Liver (tissue), 2 donors: ENCODE results near the gene RASGRP3.

ENCODE experiments used
- TF ChIP-seq, protein P1 (sequence below): IDR thresholded peaks from 2 replicates; pipeline ENCODE4 v1.6.1; 2016; ENCODE audit warnings: antibody characterized with exemption
- TF ChIP-seq, protein P2 (sequence below): IDR thresholded peaks from 2 replicates; pipeline ENCODE4 v1.6.1; 2016; ENCODE audit warnings: antibody characterized with exemption
- donor health status: healthy.

DNA sequence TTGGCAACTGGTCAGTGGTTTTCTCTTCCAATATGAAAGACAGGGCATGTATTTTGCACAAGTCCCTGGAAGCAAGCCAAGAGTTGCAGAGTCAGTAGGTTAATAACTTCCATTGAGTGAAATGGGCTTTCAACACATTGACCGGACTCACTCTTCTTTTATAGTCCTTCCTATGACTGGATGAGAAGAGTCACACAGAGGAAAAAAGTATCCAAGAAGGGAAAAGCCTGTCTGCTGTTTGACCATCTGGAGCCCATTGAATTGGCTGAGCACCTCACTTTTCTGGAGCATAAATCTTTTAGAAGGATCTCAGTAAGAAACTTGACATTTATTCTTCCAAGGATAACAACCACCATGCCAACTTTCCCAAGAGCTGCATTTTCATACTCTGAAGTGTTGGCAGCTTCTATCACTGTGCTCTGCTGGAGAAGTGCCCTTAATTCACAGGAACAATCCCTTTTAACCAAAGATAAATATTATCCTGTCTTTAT, 45.4 kb downstream of the RASGRP3 start:
- TF ChIP-seq, protein P1, sequence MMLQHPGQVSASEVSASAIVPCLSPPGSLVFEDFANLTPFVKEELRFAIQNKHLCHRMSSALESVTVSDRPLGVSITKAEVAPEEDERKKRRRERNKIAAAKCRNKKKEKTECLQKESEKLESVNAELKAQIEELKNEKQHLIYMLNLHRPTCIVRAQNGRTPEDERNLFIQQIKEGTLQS, result no peak
- TF ChIP-seq, protein P2, sequence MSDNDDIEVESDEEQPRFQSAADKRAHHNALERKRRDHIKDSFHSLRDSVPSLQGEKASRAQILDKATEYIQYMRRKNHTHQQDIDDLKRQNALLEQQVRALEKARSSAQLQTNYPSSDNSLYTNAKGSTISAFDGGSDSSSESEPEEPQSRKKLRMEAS, result no peak
